Right lobe of liver (tissue), 4 donors: ENCODE measurements around the gene ZNF302.

Experiments
- POLR2A ChIP-seq: fragments of 450-650 bp; IDR thresholded peaks from one replicate; pipeline ENCODE4 v1.6.1; 2017; ENCODE audit warnings: antibody characterized with exemption, mild to moderate bottlenecking
- TF ChIP-seq, protein P1 (sequence below), 4 donors: fragments of 200-600 bp in 3 of 4; fragments of 450-650 bp in 1 of 4; IDR thresholded peaks; one replicate each; pipeline versions ENCODE4 v1.5.1 to v1.8.0; 2016 to 2022; ENCODE audit warnings: antibody characterized with exemption in 4 of 4, mild to moderate bottlenecking in 2 of 4
- donor health status: DM: no; HTN: no; CAD: no.
- donor health status: DM: no; HTN: no; CAD: no.
- donor health status: DM: no; HTN: yes; CAD: no.

DNA sequence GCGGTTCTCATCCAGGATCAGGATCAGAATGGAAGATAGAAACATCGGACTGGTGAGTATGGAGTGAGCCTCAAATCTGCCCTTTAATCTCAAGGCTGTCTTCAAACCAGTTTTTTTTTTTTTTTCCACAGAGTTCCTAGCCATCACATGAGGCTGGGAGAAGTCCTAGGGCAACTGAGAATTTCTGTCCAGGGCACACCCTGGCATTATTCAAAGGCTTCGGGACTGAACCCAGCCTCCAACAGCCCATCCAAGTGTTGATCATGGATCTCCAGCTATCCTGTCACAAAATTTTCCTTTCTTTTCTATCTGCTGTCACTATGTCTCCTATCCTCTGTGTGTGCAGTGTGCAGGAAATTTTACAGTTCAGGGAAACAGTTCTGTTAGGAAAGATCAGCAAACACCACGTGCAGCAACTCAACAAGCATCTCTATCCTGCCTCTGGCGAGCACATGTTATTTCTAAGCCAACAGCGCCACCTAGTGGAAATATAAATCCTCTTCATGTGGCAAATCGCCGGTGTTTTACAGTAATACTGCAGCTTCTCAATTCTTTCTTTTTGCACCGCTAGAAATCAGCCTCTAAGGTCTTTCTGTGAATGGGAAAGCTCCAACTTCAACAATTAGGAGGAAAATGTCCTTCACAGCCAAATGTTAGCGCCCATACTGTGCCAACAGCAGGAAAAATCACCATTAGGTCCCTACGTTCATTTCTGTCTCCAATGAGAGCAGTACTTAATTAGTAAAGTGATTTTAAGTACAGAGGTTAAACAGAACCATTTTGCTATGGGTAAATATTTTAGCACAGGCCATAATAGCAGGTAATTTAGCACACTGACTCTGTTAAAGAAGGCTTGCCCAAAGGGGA, 35.1 kb downstream of the ZNF302 start:
- TF ChIP-seq, protein P1, sequence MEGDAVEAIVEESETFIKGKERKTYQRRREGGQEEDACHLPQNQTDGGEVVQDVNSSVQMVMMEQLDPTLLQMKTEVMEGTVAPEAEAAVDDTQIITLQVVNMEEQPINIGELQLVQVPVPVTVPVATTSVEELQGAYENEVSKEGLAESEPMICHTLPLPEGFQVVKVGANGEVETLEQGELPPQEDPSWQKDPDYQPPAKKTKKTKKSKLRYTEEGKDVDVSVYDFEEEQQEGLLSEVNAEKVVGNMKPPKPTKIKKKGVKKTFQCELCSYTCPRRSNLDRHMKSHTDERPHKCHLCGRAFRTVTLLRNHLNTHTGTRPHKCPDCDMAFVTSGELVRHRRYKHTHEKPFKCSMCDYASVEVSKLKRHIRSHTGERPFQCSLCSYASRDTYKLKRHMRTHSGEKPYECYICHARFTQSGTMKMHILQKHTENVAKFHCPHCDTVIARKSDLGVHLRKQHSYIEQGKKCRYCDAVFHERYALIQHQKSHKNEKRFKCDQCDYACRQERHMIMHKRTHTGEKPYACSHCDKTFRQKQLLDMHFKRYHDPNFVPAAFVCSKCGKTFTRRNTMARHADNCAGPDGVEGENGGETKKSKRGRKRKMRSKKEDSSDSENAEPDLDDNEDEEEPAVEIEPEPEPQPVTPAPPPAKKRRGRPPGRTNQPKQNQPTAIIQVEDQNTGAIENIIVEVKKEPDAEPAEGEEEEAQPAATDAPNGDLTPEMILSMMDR (IDR thresholded peaks at IDR 0.05) = peak; percentile 77 to 94 (median 82)
- no peak for TF ChIP-seq POLR2A
